PC-3 (cell line): ENCODE data around the gene HYAL2.

Experiments
- CTCF ChIP-seq: fragments of 300-600 bp; sonication (generic); conservative IDR thresholded peaks from 2 replicates; pipeline ENCODE4 v1.5.1; 2017; ENCODE audit warnings: antibody characterized with exemption, low read depth, mild to moderate bottlenecking, low read length
- EZH2 ChIP-seq: fragments of 300-600 bp; sonication (generic); IDR thresholded peaks from one replicate; pipeline ENCODE4 v1.6.1; 2017; ENCODE audit warnings: antibody characterized with exemption, mild to moderate bottlenecking, low read length; ENCODE audit not compliant: unreplicated experiment
- EZH2phosphoT487 ChIP-seq: fragments of 300-600 bp; sonication (generic); IDR thresholded peaks from 2 replicates; pipeline ENCODE4 v1.6.1; 2018; ENCODE audit warnings: mild to moderate bottlenecking, antibody characterized with exemption, low read length, borderline replicate concordance

- TF ChIP-seq CTCF (no peak), EZH2 (no peak), EZH2phosphoT487 (no peak)
Measured at GRCh38 chr3:50270422-50271224, 51.9 kb downstream of the HYAL2 start.
